NCI-H2196 treated with DMSO at 0.1 percent for 48 hours (cell line): ENCODE results near the gene APBB3.
A peak's percentile ranks its signal among the peaks of the same experiment; 100 is the strongest.
"Not testable (repeated sequence)": the region's sequence is repeated elsewhere in the genome, so short reads cannot be mapped to it uniquely, and the experiment has no call there.

Source experiments
- DNase-seq: peaks from one replicate; lab custom pipeline; 2025; ENCODE audit not compliant: unreplicated experiment; lab: John Stamatoyannopoulos, UW

Gene APBB3, protein sequence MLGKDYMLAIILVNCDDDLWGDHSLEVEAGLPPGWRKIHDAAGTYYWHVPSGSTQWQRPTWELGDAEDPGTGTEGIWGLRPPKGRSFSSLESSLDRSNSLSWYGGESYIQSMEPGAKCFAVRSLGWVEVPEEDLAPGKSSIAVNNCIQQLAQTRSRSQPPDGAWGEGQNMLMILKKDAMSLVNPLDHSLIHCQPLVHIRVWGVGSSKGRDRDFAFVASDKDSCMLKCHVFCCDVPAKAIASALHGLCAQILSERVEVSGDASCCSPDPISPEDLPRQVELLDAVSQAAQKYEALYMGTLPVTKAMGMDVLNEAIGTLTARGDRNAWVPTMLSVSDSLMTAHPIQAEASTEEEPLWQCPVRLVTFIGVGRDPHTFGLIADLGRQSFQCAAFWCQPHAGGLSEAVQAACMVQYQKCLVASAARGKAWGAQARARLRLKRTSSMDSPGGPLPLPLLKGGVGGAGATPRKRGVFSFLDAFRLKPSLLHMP

DNA sequence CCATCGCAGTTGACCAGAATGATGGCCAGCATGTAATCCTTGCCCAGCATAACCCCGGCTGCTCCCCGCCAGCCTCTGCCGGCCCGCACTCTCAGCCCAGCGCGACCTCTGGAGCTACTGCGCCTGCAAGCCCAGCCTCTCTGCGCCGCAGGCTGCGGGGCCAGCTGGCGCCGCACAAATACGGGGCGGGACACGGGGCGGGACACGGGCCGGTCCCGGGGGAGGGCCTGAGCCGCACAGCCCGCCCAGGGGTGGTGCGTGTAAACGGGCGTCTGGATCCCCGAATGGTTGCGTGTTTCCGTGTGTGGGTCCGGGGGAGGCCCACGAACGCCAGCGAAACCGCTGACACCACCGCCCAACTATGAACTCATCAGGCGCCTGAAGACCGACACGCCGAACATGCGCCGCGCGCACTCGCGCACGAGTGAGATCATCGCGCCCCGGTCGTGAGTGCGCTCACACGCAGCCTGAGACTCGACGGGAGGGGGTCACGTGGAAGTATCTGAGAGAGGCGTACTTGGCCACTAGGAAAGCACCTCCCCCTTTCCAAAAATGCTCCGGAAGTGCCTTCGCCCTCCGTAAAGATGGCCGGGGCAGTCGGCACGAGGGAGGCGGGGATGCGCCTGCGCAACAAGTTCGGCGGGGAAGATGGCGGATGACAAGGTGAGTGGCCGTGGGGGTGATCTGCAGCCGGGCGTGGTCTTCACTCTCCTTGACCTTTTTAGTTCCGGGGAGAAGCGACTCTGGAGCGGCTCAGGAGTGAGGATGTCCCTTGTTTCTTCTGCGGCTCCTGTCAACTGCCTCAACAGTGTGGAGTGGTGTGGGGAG, at the start of gene APBB3, which contains the start of gene SLC35A4:
TSS of gene APBB3 (minus strand) at position 403 of the 828 bp plus-strand sequence. CDS start at position 50, 353 bp downstream.
TSS of gene SLC35A4 (plus strand) at position 633 of the 828 bp plus-strand sequence. CDS start 2,342 bp downstream, outside the sequence.
- DNase-seq = peak; percentile 92

DNA sequence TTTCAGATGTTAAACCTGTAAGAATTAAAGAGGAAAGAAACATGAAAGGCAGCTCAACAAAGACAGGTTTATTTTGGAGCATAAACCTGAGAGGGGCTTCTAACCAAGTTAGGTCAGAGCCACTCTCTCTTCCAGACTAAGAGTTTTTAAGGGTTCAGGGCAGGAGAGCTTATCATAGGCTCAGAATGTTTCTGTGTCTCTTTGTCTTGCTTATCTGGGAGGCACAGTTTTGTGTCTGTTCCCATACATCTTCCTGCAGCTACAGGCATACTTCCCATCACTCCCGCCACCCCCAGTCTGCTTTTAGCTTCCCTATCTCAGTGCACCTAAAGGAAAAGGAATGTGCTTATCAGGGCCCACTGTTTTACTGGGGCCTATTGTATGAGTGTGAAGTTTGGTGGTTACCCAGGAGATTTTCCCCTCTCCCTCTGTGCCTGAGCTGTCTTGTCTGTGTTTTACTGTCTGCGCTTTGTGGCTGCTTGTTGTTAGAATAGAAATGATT, 46.7 kb upstream of the APBB3 start:
- DNase-seq = no peak

DNA sequence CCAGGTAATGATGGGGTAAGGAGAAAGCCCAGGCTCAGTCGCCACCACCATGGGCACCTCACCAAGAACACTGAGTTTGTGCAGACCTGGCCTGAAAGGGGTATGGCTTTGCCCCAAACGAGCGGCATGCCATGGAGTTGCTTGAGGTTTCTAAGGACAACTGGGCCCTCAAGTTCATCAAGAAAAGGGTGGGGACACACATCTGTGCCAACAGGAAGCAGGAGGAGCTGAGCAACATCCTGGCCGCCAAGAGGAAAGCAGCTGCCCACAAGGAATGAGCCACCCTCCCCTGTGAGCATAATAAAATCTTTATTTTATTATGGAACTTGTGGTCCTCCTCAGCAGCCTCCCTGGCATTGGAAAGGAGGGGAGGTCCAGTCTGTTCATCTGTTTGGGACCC, 44.7 kb upstream of the APBB3 start:
- DNase-seq = no peak

DNA sequence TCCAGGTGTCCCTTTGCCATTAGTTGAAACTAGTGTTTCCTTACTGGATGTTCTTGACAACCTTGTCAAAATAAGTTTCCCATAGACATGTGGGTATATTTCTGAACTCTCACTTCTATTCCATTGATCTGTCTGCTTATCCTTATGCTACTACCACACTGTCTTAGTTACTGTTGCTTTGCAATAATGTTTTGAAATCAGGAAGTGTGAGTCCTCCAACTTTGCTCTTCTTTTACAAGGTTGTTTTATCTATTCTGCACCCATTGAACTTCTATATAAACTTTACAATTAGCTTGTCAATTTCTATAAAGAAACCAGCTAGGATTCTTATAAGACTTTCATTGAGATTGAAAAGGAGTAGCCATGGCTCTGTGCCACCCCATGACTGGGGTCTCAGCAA, 44.3 kb upstream of the APBB3 start:
- no peak for DNase-seq

DNA sequence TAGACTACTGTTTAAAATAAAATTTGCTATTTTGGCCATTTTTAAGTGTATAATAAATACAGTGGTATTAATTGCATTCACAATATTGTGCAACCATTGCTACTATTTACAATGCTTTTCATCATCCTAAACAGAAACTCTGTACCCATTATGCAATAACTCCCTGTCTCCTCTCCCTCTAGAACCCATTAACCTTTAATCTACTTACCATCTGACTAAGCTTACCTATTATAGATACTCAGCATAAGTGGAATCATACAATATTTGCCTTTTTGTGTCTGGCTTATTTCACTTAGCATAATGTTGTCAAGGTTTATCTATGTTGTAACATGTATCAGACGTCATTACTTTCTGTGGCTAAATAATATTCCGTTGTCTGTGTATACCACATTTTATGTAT, 42.6 kb upstream of the APBB3 start:
- no peak for DNase-seq

DNA sequence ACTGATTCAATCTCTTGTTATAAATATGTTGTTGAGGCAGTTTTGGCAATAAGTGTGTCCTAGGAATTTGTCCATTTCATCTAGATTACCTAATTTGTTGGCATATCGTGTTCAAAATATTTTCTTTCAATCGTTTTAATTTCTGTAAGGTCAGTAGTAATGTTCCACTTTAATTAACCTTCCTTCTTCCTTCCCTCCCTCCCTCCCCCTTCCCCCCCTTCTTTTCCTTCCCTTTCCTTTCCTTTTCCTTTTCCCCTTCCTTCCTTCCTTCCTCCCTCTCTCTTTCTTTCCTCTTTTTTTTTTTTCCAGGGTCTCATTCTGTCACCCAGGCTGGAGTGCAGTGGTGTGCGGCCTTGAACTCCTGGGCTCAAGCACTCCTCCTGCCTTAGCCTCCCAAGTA, 41.5 kb upstream of the APBB3 start:
- DNase-seq = no peak

DNA sequence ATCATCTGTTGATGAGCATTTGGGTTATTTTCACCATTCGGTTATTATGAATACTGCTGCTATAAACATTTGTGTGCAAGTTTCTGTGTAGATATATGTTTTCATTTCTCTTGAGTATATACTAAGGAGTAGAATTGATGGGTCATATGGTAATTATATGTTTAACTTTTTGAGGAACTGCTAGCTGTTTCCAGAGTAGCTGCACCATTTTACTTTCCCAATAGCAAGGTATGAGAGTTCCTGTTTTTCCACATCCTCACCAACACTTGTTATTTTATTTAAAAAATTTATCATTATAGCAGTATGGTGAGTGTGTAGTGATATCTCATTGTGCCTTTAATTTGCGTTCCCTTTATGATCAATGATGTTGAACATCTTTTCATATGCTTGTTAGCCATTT, 39.3 kb upstream of the APBB3 start:
- no peak for DNase-seq

DNA sequence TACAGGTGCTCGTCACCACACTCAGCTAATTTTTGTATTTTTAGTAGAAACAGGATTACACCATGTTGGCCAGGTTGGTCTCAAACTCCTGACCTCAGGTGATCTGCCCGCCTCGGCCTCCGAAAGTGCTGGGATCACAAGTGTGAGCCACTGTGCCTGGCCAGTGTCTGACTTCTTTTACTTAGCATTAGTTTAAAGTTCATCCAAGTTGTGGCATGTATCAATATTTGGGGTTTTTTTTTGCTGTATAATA, 39.0 kb upstream of the APBB3 start:
- DNase-seq = not testable (repeated sequence)

DNA sequence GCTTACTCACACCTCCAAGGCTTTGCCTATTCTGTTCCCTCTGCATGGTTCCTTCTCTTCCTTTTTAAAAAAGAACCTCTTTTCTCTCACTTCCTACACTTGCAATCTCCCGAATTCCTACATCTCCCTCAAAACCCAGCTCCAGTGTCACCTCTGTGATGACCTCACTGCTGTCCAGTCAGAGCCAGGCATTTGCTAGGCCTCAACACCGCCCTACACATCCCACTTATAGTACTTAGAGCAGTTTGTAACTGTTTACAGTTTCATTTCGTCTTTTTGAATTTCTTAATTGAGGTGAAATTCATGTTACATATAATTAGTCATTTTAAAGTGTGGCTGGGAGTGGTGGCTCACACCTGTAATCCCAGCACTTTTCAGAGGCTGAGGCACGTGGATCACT, 37.7 kb upstream of the APBB3 start:
- no peak for DNase-seq

DNA sequence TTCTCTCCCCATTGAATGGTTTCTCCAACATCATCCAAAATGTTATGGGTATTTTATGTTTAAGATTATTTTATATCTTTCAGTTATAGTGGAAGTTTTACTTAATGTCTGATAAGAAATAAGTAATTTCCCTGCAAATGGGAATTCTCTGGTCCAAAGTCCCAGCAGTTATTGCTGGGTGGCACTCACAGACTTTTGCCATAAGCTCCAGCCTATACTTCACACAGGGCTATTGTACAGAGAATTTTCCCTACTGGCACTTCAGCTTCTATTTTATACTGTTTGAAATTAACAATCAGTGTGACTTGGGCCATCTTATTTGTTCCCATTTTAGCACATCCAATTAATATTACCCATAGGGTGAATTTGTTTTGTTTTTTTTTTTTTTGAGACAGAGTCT, 35.7 kb upstream of the APBB3 start:
- DNase-seq = no peak

DNA sequence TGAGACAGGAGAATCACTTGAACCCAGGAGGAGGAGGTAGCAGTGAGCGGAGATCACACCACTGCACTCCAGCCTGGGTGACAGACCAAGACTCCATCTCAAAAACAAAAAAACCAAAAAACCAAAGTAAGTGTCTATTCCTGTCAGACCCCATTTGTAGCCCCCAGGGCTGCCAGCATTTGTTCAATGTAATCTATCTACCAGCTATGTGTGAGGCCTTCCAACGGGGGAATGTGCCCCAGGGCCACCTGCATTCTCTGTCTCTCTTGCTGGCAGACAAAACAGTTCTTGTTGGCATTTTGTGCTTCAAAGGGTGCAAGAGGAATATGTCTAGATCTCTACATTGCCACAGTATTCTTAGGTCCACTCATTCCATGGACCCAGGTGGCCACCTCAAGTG, 34.4 kb upstream of the APBB3 start:
- DNase-seq = no peak

DNA sequence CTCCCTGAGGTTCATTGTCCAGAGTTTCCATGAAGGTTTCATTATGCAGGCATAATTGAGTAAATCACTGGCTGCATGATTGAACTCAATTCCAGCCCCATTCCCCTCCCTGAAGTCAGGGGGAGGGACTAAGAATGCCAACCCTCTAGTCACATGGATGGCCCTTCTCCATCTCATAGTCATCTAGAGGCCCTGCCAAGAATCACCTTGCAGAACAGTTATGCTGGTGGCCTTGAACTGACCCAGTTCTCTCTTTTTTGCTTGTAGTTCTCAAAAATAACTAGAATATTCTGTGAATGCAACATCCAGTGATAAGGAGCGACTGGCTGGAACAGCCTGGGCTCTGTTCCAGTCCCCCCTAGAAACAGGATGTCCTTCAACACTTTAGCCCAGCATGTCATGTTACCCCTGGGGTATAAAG, 31.9 kb upstream of the APBB3 start:
- DNase-seq = no peak

DNA sequence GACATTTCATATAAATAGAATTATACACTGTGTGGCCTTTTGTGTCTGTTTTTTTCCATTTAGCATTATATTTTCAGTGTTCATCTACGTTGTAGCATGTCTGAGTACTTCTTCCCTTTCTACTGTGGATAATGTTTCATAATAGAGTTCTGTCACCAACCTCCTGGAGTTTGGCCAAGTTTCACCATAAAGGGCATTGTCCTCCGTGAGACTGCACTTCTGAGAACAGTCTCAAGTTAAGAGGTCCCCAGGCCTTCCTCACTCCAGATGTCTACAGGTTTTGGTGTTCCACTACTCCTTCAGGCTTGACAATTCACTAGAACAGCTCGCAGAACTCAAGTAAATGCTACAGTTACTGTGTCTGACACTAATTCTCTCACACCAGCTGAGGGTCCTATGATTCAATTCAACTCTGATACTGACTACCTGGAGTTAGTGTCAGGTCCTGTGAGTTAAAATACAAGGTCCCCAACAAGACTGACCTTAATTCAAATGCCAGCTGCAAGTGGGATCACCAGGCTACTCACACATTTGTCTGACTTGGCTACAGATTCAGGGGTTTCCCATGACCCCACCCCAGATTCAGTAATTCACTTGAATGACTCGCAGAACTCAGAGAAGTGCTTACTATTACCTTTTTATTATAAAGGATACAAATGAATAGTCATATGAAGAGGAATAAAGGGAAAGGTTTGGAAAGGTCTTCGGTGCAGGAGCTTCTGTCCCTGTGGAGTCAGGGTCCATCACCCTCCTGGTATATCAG, 31.3 kb upstream of the APBB3 start:
- DNase-seq = no peak

DNA sequence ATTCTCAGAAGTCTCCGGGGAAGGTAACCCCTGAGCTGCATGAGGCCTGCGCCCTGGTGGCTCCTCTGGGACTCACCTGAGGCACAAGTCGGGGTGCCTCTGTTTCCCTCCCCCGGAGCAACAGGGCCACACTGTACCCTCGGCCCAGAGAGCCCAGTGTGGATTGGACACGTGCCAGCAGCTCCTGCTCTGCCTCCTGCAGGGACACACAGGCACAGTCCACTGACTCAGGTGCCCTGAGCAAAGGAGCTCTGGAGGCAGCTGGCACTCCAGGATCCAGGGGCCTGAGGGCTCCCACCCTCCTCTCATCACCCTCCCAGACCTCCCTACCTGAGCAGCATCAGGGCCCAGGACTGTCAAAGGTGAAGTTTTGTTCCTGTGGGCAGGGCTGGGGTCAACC, 29.8 kb upstream of the APBB3 start:
- no peak for DNase-seq

DNA sequence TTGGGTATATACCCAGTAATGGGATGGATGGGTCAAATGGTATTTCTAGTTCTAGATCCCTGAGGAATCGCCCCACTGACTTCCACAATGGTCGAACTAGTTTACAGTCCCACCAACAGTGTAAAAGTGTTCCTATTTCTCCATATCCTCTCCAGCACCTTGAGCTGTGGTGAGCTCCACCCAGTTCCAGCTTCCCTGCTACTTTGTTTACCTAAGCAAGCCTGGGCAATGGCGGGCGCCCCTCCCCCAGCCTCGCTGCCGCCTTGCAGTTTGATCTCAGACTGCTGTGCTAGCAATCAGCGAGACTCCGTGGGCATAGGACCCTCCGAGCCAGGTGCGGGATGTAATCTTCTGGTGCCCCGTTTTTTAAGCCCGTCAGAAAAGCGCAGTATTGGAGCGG, 28.7 kb upstream of the APBB3 start:
- not testable (repeated sequence) for DNase-seq

DNA sequence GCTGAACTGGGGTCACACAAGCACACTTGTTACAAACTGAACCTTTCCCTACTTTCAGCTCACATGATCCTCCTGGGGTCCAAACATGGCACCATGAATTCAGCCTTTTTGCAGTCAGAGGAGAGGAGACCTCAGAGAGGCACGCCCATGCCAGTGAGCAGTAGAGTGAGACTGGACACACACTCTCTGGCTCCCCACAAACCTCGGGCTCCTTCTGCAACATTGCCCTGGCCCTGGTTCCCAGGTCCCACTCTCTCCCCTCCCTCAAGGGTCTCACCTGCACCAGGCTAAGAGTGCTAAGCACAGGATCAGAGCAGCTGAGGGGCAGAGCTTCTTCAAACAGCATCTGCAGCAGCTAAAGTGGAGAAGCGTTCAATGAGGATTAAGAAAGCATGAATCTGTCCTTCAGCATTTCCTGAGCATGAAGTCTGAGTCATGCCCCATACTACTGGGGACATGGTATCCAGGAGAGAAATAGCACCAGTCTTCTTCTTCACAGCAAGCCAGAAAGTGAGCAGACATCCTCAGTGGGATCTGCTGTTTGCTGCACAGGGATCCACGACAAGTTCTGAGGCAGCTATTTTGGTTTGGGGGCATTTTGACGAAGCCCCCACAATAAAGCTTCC, 27.5 kb upstream of the APBB3 start:
- no peak for DNase-seq

DNA sequence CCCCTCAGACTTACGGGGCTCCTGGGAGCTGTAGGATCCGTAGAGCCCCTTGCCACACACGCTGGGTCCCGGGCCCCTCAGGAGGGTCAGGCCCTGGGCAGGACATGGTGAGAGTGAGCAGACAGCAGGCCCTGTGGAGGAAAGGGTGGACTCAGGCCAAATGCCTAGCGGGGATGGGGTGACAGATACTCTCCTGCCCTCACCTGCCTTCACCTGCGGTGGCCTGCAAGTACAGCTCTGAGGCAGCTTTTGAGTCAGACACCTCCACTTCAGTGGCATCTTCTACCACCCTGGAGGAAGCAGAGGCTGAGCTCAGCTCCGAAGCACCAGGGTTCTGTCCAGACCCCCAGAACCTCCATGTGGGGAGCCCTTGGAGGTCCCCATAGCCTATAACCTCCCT, 26.5 kb upstream of the APBB3 start:
- DNase-seq = no peak

DNA sequence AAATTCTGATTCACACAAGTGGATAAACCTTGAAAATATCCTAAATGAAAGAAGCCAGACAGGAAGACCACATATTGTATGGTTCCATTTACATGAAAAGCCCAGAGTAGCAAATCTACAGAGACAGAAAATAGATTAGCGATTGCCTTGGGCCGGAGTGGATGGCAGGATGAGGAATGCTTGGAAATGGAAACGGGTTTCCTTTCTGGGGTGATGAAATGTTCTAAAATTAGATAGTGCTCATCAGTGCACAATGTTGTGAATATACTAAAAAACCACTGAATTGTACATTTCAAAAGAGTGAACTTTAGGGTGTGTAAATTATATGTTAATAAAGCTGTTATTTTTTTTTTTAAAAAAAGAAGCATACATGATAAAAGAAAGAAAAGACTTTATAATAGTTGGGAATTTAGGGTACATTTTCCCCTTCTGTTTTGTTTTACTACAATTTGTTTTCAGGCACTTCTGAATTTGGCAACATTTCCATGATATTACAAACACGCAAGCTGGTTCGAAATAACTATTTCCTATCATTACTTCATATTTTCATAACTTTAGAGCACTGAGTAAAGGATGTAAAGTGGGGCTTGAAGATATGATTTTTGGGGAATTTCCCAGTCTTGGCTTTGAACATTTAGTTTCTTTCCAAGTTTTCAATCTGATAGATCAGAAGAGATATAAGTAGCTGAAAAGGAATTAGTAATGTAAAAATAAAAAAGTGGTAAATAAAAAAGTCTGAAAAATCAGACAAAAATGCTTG, 24.1 kb upstream of the APBB3 start:
- DNase-seq = no peak

DNA sequence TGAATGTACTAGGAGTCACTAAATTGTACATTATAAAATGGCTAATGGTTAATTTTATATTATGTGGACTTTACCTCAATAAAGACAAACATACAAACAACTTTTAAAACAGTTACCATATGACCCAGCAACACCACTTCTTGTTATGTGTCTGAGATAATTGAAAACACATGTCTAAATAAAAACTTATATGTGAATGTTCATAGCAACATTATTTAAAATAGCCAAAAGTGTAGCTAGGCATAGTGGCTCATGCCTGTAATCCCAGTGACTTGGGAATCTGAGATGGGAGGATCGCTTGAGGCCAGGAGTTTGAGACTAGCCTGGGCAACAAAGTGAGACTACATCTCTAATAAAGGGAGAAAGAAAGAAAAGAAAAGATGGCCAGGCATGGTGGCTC, 23.1 kb upstream of the APBB3 start:
- DNase-seq = no peak

DNA sequence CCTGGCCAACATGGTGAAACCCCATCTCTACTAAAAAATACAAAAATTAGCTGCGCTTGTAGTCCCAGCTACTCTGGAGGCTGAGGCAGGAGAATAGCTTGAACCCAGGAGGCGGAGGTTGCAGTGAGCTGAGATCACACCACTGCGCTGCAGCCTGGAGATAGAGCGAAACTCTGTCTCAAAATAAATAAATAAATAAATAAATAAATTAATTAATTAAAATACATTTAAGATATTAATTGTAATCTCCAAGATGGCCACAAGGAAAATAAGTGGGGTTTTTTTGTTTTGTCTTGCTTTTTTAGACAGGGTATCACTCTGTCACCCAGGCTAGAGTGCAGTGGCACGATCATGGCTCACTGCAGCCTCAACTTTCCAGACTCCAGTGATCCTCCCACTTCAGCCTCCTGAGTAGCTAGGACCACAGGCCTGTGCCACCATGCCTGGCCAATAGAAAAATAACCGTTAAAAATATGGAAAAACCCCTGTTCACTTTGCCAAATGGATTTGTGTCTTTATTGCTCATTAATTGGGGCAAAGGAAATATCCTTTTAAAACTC, 14.9 kb upstream of the APBB3 start:
- not testable (repeated sequence) for DNase-seq
